ENCODE results near the gene TEKT2.

The TEKT2 gene

DNA sequence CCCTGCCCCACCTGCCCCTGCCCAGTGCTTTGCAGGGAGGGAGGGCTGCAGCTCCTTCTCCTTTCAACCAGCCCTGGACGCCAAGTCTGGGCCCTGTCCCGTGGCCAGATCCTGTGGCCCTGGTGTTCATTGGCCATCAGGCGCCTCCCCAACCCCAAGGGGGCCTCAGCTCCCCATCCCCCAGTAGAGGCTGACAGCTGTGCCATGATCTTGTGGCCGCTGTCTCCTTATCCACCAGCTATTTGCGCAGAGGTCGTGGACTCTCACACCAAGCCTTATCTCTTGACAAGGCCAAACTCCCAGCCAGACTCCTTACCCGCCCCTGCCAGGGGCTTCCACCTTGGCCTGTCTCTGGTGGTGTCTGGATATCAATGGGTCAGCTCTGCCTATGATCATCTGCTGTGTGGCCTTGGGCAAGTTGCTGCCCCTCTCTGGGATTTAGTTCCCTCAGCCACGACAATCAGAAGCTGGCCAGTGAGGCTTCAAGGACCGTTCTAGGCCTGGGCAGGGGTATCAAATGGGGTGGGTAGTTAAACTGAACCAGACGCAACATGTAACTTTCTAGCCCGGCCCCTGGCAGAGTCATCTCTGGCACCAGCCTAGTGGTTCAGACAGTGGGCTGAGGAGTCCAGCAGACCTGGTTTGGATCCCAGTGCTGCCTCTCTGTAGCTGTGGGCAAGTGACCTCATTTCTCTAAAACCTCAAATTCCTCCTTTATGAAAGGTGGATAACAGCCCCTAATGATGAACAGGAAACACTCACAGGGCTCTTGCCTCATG is 44.4 kb downstream of the TEKT2 start:
- no peak for DNase-seq (ENCODE audit: low read depth)

DNA sequence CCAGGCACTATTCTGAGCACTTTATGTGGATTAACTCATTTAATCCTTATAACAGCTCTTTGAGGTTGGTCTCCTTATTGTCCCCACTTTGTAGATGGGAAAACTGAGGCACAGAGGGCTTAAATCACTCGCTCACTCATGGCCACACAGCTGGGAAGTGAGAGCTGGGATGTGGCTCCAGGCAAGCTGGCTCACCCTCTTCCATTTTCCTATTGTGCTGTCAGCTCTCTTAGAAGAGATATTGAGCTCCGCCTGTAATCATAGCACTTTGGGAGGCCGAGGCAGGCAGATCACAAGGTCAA is 45.0 kb downstream of the TEKT2 start:
- no peak for DNase-seq (ENCODE audit: low read depth)

DNA sequence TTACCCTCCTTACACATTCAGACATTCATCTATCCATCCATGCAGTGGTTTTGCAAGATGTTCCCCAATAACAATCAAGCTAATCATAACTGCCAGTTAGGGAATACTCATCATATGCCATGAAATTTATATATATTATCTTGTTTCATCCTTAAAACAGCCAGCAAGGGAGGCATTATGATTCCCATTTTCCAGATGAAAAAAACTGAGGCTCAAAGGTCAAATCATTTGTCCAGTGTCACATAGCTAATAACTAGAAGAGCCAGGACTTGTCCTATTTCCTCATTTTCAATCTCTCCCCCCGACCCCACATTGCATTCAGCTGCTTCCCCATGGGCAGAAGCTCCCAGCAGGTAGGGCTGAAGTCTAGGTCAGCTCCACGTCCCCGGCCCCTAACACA is 48.1 kb downstream of the TEKT2 start:
- DNase-seq (ENCODE audit: low read depth), result no peak

DNA sequence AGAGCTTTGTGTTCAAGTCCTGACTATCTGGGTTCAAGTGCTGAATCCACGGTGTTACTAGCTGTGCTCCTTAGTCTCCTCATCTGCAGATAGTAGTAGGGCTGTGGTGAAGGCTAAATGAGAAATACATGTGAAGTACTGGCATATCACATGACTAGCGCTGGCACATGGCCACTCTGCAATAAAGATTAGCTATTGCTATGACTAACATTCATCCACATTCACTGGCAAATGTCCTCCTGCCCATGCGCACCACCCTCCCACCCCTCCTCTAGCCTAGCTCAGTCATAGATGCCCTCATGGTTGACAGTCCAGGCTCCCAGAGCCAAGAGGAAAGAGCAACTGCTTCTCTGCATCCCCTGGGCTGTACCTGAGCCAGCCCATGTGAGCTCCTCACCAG is 49.6 kb downstream of the TEKT2 start:
- DNase-seq (ENCODE audit: low read depth), result no peak

DNA sequence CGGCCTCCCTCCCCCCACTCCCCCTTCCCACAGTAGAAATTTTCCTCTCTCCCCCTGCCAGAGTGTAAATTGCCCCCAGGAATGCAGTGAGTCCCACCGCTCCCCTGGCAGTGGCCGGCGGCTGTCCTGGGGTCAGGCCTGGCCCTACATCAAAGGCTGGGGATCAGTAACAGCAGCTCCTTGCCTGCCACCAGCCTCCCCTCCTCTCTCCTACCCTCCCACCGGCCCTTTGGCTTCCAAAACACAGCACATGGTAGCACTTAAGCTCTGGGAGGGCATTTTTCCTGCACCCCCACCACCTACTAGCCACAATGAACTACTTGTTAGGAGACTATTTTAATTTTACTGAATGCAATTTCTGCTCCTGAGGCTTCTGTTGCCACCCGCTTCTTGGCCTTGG is 50.1 kb downstream of the TEKT2 start:
- DNase-seq (ENCODE audit: low read depth), result no peak

DNA sequence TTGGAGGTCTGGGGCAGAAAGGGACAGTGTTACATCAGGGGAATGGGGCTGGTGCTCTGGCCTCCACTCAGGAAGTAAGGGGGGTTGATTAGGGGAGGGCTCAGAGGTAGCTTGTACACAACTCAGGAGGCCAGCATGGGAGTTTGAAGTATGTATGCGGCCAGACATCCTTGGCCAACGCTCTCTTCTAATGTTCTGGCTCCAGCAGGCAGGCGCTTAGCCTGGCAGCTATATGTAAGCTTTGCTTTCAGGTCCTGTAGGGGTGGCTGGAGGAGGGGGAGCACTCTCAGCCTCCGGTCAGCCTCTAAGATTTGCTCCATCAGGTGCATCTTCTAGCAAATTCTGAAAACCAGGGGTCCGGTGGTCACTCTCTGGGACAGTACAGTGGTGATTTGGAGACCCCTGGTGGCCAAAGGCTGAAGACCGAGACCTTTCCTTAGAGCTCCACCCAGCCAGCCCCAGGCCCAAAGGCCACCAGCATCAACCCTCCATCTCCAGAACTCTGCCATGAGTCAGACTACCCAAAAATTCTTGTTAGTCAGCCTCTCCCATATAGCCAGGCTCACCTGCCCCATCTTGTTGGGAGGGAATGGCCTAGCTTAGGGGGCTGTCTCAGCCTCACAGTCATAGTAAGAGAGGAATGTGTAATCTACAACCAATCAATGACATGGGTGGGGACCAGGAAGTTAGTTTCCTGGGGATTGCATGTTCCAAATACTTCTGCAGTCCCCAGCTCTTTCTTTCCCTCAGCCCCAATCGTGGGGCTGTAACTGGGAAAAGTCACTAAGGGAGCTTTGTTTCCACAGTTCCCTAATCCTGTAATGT is 50.8 kb downstream of the TEKT2 start:
- DNase-seq (ENCODE audit: low read depth), result no peak

DNA sequence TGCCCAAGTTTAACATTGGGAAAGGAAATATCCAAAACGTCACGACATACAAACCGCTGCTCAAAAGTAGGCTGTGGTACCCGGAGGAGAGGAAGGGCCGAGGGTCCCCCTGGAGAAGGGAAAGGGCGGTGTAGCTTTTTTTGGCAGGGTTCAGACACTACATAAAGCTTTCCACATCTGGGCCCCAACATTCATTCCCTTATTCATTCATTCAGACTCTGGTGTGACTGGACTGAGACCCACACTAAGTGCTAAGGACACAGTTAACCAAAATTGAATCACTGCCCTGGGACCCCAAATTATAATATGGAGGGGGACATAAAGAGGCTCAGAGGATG is 51.4 kb downstream of the TEKT2 start:
- no peak for DNase-seq (ENCODE audit: low read depth)

DNA sequence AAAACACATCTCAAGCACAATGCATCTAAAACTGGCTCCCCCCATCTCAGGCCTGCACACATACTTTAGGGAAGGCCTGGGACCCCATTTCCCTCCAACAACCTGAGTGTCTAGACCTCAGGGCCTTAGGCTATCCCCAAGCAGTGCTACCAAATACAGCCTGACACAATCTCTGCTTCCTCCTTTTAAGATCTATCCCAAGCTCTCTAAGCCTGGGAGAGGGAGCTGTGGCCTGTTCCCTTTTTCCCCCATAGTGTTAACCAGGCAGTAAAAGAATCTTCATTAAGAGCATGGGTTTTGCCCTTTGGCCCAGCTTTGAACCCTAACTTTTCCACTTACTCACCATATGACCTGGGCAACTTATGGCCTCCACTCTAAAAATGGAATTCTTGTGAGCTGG is 51.9 kb downstream of the TEKT2 start:
- DNase-seq (ENCODE audit: low read depth), result no peak

DNA sequence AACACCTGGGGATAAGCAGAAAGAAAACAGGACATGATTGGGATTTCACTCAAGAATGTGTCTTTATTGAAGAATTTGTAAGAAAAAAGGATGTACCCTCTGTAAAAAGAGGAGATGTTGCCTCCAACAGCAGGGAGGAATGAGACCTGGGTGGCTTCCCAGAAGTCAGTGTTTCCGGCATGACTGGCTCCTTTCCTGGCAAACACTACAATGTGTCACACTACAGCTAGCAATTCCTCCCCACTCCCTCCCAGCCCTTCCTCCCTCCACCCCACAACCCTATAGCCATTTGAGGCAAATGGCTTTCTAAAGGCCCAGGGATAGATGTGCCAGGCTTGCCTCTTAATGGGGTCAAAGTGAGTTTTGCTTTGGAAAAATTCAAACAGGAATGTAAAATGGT is 52.6 kb downstream of the TEKT2 start:
- DNase-seq (ENCODE audit: low read depth), result no peak

DNA sequence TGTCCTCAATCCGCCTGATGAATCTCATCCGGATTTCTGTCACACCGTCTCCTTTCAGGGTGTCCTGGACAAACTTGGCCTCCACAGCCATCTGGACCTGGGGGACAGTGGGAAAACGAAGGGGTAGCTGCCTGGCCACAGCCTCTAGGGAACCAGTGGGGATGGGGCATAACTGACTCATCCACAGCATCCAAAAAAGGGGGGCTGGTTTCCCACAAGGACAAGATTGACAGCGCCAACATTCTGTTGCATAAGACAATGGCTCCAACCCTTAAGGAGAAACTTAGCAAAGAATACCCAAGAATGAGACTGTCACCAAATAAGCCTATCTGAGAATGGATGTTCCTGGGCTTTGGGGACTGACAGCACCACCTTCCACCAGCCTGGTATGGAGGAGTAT is 53.3 kb downstream of the TEKT2 start:
- no peak for DNase-seq (ENCODE audit: low read depth)

DNA sequence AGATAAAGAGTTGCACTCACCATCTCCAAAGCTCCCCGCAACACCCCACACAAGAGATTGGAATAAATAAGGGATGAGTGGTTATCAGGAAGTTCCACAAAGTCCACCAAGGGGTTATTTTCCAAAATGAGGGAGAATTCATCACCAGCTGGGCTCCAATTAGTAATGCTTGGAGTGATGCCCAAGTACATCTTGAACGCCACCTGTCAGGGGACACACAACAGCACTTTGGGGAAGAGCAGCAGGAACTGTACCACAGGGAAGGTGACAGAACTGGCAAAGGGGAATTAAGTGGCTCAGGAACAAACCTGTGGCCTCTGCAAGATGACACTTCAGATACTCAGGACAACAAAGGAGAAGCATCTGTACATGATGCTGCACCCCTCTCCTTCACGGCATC is 53.9 kb downstream of the TEKT2 start:
- no peak for DNase-seq (ENCODE audit: low read depth)
